K562 (cell line): ENCODE data around the gene CRKL. TPM values are rescaled to one million over a fixed set of nuclear protein-coding genes. Genes with fewer than 3 reads are reported as not detected.
A peak's percentile ranks its signal among the peaks of the same experiment; 100 is the strongest.

Experiments used
- CREM ChIP-seq: IDR thresholded peaks from 2 replicates; pipeline ENCODE4 v1.6.1; 2014; ENCODE audit warnings: antibody characterized with exemption, low read depth
- DPF2 ChIP-seq: fragments of 450-650 bp; IDR thresholded peaks from 2 replicates; pipeline ENCODE4 v1.6.1; 2016
- ELF4 ChIP-seq: fragments of 450-650 bp; formaldehyde crosslinking; IDR thresholded peaks from 2 replicates; pipeline ENCODE4 v1.4.0; 2022; ENCODE audit warnings: missing genetic modification characterization
- HIVEP1 ChIP-seq: fragments of 250-450 bp; sonication (Bioruptor Pico); IDR thresholded peaks from 2 replicates; pipeline ENCODE4 v1.4.0; 2020; ENCODE audit warnings: mild to moderate bottlenecking
- TAF9B ChIP-seq: fragments of 450-650 bp; IDR thresholded peaks from 2 replicates; pipeline ENCODE4 v1.6.1; 2018; ENCODE audit warnings: mild to moderate bottlenecking; ENCODE audit not compliant: partially characterized antibody
- ZNF146 ChIP-seq: IDR thresholded peaks from one replicate; pipeline ENCODE4 v1.6.1; 2018; ENCODE audit warnings: missing compliant biosample characterization; ENCODE audit not compliant: unreplicated experiment
- ZNF551 ChIP-seq: fragments of 250-450 bp; sonication (Bioruptor Pico); IDR thresholded peaks from 2 replicates; pipeline ENCODE4 v1.5.0; 2021; ENCODE audit warnings: mild to moderate bottlenecking, moderate library complexity
- polyA plus RNA-seq, 8 experiments: library from polyadenylated mRNA; depleted of rRNA in 4 of 8; stranded (reverse) in 5 of 8; unstranded in 3 of 8; fragments of >200 nt; fragmentation: Nextera tagmentation in 2 of 8; fragmentation: Illumina TruSeq in 1 of 8; extraction: Ambion mirVana in 2 of 8; extraction: Trizol in 1 of 8; gene quantifications; 2 replicates each; pipeline versions ENCODE4 v1.2.1 to v1.2.3, GENCODE V29; 2011 to 2014; ENCODE audit warnings: inconsistent platforms in 1 of 8, missing spikeins in 1 of 8
- total RNA-seq, 7 experiments: library from RNA; depleted of rRNA in 6 of 7; stranded (reverse); fragments of >200 nt in 6 of 7; fragmentation: Illumina TruSeq in 2 of 7; extraction: Trizol in 2 of 7; gene quantifications; 2 replicates each; pipeline versions ENCODE4 v1.2.1 to v1.2.3, GENCODE V29; 2011 to 2021; ENCODE audit warnings: low replicate concordance in 1 of 7
- TF ChIP-seq, protein P1 (sequence below): fragments of 250-450 bp; sonication (Bioruptor Pico); IDR thresholded peaks from 2 replicates; pipeline ENCODE4 v1.8.0; 2022; ENCODE audit warnings: moderate library complexity, mild to moderate bottlenecking, inconsistent platforms
- TF ChIP-seq, protein P2 (sequence below): fragments of 250-450 bp; sonication (Bioruptor Pico); IDR thresholded peaks from 2 replicates; pipeline ENCODE4 v1.4.0; 2020; ENCODE audit warnings: mild to moderate bottlenecking, moderate library complexity
- TF ChIP-seq, protein P3 (sequence below), 2 experiments: fragments of 450-650 bp; IDR thresholded peaks; 2 replicates each; pipeline ENCODE4 v1.6.1; 2016; ENCODE audit warnings: mild to moderate bottlenecking in 2 of 2, borderline replicate concordance in 1 of 2, low read depth in 1 of 2, moderate library complexity in 1 of 2

CRKL gene
- total and polyA plus RNA-seq, 9 of the 15 experiments (the other 6 are each of a cell fraction or from before 2014, with no cell fraction given), result 100 to 263 (median 124) TPM

DNA sequence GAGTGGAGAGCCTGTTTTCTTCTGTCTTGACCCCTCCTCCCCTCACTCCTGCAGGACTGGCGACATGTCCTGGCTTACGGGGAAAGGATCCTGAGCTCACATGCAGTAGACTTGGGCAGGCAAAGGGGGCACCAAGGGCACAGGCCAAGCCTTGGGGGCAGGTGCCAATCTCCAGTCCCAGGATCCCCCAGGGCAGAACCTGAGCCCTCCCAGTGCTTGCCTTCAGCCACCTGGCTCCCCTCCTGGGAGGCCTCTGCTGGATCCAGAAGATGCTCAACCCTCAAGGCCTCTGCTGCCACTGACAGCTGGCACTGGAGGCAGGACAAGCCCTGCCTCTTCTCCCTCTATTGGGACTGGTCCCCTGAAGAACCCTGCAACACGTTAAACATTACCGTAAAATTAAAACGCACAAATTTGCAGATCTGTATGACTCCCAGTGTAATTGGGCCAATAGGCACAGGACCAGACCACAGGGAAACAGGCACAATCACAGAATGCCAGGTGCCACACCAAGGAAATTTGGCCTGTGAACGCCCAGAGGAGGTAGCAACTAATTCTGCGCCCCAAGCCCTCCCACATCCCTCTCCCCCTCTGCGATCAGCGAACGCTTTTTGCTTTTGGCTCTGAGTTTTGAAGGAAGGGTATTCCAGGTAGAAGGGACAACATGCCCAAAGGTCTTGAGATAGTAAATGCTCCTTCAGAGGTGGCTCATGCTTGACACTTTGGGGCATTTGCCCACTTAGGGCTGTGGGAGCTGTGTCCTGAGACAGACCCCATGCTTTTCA, 63.9 kb downstream of the CRKL start (continued):
- TF ChIP-seq, protein P1, sequence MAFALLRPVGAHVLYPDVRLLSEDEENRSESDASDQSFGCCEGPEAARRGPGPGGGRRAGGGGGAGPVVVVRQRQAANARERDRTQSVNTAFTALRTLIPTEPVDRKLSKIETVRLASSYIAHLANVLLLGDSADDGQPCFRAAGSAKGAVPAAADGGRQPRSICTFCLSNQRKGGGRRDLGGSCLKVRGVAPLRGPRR (CRISPR knock-in tag), result peak; percentile 54; the same call in 1 of the 2 replicates
- no peak for TF ChIP-seq DPF2
- TF ChIP-seq TAF9B, result no peak
- TF ChIP-seq, protein P2, sequence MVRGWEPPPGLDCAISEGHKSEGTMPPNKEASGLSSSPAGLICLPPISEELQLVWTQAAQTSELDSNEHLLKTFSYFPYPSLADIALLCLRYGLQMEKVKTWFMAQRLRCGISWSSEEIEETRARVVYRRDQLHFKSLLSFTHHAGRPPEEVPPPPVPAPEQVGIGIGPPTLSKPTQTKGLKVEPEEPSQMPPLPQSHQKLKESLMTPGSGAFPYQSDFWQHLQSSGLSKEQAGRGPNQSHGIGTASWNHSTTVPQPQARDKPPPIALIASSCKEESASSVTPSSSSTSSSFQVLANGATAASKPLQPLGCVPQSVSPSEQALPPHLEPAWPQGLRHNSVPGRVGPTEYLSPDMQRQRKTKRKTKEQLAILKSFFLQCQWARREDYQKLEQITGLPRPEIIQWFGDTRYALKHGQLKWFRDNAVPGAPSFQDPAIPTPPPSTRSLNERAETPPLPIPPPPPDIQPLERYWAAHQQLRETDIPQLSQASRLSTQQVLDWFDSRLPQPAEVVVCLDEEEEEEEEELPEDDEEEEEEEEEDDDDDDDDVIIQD (CRISPR knock-in tag), result 0 out of 2 replicates have a peak, but pooled peaks have one; percentile 19
- no peak for TF ChIP-seq ZNF551 (CRISPR knock-in tag)
- TF ChIP-seq, protein P3, sequence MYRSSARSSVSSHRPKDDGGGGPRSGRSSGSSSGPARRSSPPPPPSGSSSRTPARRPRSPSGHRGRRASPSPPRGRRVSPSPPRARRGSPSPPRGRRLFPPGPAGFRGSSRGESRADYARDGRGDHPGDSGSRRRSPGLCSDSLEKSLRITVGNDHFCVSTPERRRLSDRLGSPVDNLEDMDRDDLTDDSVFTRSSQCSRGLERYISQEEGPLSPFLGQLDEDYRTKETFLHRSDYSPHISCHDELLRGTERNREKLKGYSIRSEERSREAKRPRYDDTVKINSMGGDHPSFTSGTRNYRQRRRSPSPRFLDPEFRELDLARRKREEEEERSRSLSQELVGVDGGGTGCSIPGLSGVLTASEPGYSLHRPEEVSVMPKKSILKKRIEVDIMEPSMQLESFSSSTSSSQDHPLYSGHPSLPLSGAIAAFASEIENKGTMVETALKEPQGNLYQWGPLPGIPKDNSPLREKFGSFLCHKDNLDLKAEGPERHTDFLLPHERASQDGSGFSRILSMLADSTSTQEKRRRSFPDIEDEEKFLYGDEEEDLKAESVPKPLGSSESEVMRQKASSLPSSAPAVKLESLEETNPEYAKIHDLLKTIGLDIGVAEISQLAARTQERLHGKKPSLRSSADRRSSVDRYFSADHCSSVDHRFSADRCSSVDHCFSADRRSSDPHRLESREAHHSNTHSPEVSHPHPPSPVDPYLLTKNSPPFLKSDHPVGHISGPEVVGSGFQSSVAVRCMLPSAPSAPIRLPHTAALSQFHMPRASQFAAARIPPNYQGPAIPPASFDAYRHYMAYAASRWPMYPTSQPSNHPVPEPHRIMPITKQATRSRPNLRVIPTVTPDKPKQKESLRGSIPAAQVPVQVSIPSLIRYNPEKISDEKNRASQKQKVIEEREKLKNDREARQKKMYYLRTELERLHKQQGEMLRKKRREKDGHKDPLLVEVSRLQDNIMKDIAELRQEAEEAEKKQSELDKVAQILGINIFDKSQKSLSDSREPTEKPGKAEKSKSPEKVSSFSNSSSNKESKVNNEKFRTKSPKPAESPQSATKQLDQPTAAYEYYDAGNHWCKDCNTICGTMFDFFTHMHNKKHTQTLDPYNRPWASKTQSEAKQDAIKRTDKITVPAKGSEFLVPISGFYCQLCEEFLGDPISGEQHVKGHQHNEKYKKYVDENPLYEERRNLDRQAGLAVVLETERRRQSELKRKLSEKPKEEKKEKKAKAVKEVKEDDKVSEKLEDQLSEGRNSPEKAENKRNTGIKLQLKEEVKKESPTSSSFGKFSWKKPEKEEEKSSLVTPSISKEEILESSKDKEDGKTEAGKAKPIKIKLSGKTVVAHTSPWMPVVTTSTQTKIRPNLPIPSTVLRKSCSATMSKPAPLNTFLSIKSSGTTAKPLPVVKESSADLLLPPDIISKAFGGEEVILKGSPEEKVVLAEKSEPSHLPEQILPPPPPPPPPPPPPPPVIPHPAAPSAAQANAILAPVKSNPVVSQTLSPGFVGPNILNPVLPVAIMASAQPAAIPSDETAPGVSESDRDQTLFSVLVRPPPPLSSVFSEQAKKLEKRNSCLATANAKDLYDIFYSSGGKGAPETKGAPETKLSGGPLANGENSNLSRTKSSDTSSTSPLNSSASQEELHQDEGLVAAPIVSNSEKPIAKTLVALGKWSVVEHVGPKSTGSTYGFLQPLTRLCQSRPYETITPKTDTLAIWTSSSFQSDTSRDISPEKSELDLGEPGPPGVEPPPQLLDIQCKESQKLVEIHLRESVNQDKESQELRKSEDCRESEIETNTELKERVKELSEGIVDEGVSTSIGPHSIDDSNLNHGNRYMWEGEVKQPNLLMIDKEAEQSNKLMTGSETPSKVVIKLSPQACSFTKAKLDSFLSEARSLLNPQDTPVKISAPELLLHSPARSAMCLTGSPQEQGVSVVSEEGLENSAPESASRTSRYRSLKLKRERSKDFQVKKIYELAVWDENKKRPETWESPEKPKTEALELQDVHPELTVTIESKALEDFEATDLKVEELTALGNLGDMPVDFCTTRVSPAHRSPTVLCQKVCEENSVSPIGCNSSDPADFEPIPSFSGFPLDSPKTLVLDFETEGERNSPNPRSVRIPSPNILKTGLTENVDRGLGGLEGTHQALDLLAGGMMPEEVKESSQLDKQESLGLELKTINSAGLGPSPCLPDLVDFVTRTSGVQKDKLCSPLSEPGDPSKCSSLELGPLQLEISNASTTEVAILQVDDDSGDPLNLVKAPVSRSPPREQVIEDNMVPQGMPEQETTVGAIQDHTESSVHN (IDR thresholded peaks at IDR 0.05; ENCODE audit: borderline replicate concordance in 1 of 2, low read depth in 1 of 2), result no peak
- no peak for TF ChIP-seq CREM
- 0 out of 2 replicates have a peak, but pooled peaks have one; percentile 57 for TF ChIP-seq HIVEP1
- peak; percentile 17; the same call in 1 of the 2 replicates for TF ChIP-seq ELF4
- no peak for TF ChIP-seq ZNF146 (CRISPR knock-in tag)
